ENCODE data around the gene IFITM2. TPM values are rescaled to one million over a fixed set of nuclear protein-coding genes. Genes with fewer than 3 reads are reported as not detected.

IFITM2 gene
- total and polyA plus RNA-seq, 4 donors: 8.5 to 1,441 (median 404) TPM

- Histone ChIP-seq H3K4me1 (ENCODE audit: control insufficient read depth in 4 of 4, insufficient read depth in 4 of 4, low read length in 3 of 4) (peaks cover 5 to 19% (median 11%) of the 10 kb centered on the region in 4 donors), H3K4me3 (ENCODE audit: low read depth in 1 of 3, low read length in 3 of 3) (no peak overlapping the region), H3K27me3 (ENCODE audit: control insufficient read depth in 4 of 4, insufficient read depth in 4 of 4, low read length in 3 of 4) (no peaks in the 10 kb centered on the region), H3K27ac (ENCODE audit: low read depth in 1 of 2, low read length in 2 of 2) (no peak overlapping the region), H3K9ac (ENCODE audit: low read depth in 1 of 2, low read length in 2 of 2) (no peak overlapping the region), H3K9me3 (ENCODE audit: control insufficient read depth in 4 of 4, low read length in 3 of 4) (no peaks in the 10 kb centered on the region), H3K36me3 (ENCODE audit: control insufficient read depth in 4 of 4, insufficient read depth in 3 of 4, low read depth in 1 of 4, low read length in 3 of 4) (no peaks in the 10 kb centered on the region)
- 84% methylated on average over 18 of the region's 18 CpGs for WGBS
- no peak for DNase-seq (ENCODE audit: low spot score)
- TF ChIP-seq HNF4G (IDR thresholded peaks at IDR 0.05) (no peak), FOXA1 (IDR thresholded peaks at IDR 0.05) (no peak), RAD21 (IDR thresholded peaks at IDR 0.05) (no peak), REST (IDR thresholded peaks at IDR 0.05) (no peak), ZBTB33 (IDR thresholded peaks at IDR 0.05) (no peak), ATF3 (IDR thresholded peaks at IDR 0.05) (no peak)
These were observed 43.2 kb downstream of the IFITM2 start for GRCh38 chr11:350723-351255.

GRCh38 chr11:351411-351810 is 43.8 kb downstream of the IFITM2 start:
- Histone ChIP-seq H3K9me3 (ENCODE audit: control insufficient read depth in 4 of 4, low read length in 3 of 4) (no peaks in the 10 kb centered on the region), H3K27me3 (ENCODE audit: control insufficient read depth in 4 of 4, insufficient read depth in 4 of 4, low read length in 3 of 4) (no peaks in the 10 kb centered on the region), H3K36me3 (ENCODE audit: control insufficient read depth in 4 of 4, insufficient read depth in 3 of 4, low read depth in 1 of 4, low read length in 3 of 4) (no peaks in the 10 kb centered on the region), H3K4me3 (ENCODE audit: low read depth in 1 of 3, low read length in 3 of 3) (no peak overlapping the region), H3K4me1 (ENCODE audit: control insufficient read depth in 4 of 4, insufficient read depth in 4 of 4, low read length in 3 of 4) (peaks cover 5 to 19% (median 11%) of the 10 kb centered on the region in 4 donors), H3K27ac (ENCODE audit: low read depth in 1 of 2, low read length in 2 of 2) (no peak overlapping the region), H3K9ac (ENCODE audit: low read depth in 1 of 2, low read length in 2 of 2) (no peak overlapping the region)
- 98% methylated on average over 14 of the region's 14 CpGs for WGBS
- no peak for DNase-seq (ENCODE audit: low spot score)
- TF ChIP-seq HNF4A (conservative IDR thresholded peaks at IDR 0.05): no peak
- TF ChIP-seq TAF1 (conservative IDR thresholded peaks at IDR 0.05): no peak
- no peak for TF ChIP-seq GABPA (IDR thresholded peaks at IDR 0.05 in 1 of 2, conservative IDR thresholded peaks at IDR 0.05 in 1 of 2)
- no peak for TF ChIP-seq NR2F2 (IDR thresholded peaks at IDR 0.05)
- no peak for TF ChIP-seq REST (IDR thresholded peaks at IDR 0.05)
- TF ChIP-seq FOXA1 (IDR thresholded peaks at IDR 0.05): no peak
- TF ChIP-seq MAX (IDR thresholded peaks at IDR 0.05): no peak
- no peak for TF ChIP-seq RAD21 (IDR thresholded peaks at IDR 0.05)

Data from liver (tissue), 9 donors.